ENCODE measurements around the gene ALPP. TPM values are rescaled to one million over a fixed set of nuclear protein-coding genes. Genes with fewer than 3 reads are reported as not detected.

The ALPP gene
- polyA plus RNA-seq, 1 experiment: not detected

DNA sequence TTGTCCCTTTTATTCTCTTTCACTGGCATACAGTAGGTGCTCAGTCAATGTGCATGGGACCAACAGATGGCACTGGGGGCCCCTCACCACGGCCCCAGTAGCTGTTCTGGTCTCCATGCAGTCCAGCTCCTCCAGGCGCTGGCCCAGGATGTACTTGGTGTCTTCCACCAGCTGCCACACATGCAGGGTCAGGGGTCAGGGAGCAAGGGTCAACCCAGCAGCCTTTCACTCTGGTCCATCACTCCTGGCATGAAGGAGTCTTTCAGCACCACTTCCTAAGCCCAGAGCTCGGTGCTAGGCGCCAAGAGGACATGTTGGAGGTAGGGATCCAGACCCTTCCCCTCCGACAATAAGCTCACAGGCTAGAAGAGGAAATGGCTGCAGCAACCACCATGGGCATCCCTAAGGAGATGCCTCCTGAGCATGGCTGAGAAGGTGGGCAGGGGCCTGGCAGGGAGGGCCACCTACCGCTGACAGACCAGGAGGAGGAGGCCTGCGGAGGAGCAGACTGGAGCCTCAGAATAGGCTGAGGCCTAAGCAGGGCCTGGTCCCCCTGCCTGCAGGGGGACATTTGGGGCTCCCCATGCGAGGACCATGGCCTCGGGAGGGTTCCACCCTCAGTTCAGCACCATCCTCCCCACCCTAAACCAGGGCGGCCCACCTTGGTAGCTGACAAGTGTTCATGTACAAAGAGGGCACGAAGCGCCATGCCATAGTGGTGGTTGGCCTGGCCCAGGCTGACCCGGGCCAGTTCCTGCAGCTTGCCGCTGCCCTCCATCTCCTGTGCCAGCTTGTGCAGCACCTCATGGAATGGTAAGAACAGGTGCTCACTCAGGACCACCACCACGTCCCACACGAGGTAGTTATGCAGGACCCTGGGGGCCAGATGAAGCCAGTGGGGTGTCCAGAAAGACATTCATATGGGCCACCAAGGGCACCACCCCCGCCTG, 38.2 kb downstream of the ALPP start:
- Histone ChIP-seq H3K27ac (ENCODE audit: low read depth, low read length) (no peak overlapping the region), H3K27me3 (ENCODE audit: control insufficient read depth, insufficient read depth, low read length) (peaks cover 49% of the 10 kb centered on the region), H3K9me3 (ENCODE audit: control insufficient read depth, insufficient read depth, low read length) (peaks cover 8% of the 10 kb centered on the region), H3K4me3 (ENCODE audit: low read depth, low read length) (no peak overlapping the region)
- no peak for DNase-seq (ENCODE audit: low read depth, low spot score)
- ChIA-PET CTCF (interaction anchor here (1.2 kb wide), 1 partner anchor 516 kb away, joined by 3 read pairs; no protein-coding TSS in a partner anchor), POLR2A (no interaction called here)
- TF ChIP-seq, protein P1, sequence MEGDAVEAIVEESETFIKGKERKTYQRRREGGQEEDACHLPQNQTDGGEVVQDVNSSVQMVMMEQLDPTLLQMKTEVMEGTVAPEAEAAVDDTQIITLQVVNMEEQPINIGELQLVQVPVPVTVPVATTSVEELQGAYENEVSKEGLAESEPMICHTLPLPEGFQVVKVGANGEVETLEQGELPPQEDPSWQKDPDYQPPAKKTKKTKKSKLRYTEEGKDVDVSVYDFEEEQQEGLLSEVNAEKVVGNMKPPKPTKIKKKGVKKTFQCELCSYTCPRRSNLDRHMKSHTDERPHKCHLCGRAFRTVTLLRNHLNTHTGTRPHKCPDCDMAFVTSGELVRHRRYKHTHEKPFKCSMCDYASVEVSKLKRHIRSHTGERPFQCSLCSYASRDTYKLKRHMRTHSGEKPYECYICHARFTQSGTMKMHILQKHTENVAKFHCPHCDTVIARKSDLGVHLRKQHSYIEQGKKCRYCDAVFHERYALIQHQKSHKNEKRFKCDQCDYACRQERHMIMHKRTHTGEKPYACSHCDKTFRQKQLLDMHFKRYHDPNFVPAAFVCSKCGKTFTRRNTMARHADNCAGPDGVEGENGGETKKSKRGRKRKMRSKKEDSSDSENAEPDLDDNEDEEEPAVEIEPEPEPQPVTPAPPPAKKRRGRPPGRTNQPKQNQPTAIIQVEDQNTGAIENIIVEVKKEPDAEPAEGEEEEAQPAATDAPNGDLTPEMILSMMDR (IDR thresholded peaks at IDR 0.05; ENCODE audit: low read depth, low read length): no peak

DNA sequence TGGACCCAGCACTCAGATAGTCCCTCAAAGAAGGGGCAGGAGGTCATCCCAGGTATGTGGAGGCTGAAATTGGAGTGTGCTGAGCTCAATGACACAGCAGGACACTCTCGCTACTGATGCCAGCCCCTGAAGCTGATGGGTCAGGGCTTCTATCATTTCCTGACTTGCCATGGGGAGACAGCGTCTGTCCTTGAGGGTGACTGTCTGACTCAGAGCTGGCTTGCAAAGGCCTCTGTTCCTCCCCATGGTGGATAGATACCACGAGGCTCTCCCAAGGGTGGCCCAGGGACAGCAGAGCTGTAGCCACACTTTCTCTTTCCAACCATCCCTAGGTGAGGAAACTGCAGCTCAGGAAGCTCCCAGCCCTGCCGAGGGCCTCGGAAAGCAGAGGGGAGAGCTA, 38.9 kb downstream of the ALPP start:
- CTCF ChIA-PET: no interaction called here
- H3K4me3 ChIP-seq (ENCODE audit: low read depth, low read length): no peak overlapping the region
- peaks cover 14% of the 10 kb centered on the region for H3K9me3 ChIP-seq (ENCODE audit: control insufficient read depth, insufficient read depth, low read length)
- peaks cover 56% of the 10 kb centered on the region for H3K27me3 ChIP-seq (ENCODE audit: control insufficient read depth, insufficient read depth, low read length)
- no peak overlapping the region for H3K27ac ChIP-seq (ENCODE audit: low read depth, low read length)
- TF ChIP-seq, protein P1 (IDR thresholded peaks at IDR 0.05; ENCODE audit: low read depth, low read length): no peak
- DNase-seq (ENCODE audit: low read depth, low spot score): no peak
- POLR2A ChIA-PET: no interaction called here

DNA sequence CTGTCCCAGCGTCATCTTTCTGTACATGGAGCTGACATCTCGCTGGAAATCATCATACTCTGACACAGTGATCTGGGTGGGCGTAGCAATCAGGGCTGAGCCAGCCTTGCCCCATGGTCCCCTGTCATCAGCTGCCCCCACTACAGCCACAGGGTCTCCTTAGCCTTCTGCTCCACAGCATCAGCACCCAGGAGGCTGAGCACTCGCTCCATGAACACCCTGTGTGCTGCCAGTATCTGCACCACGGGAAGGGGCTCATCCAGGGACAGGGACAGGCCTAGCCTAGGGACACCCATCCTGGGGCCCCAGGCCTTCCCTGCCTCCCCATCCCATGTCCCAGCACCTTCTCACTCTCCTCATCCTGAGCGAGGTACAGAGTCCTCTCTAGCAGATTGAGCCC, 39.5 kb downstream of the ALPP start:
- DNase-seq (ENCODE audit: low read depth, low spot score): no peak
- Histone ChIP-seq H3K27me3 (ENCODE audit: control insufficient read depth, insufficient read depth, low read length) (peaks cover 58% of the 10 kb centered on the region), H3K9me3 (ENCODE audit: control insufficient read depth, insufficient read depth, low read length) (peaks cover 14% of the 10 kb centered on the region), H3K27ac (ENCODE audit: low read depth, low read length) (no peak overlapping the region), H3K4me3 (ENCODE audit: low read depth, low read length) (no peak overlapping the region)
- TF ChIP-seq, protein P1 (IDR thresholded peaks at IDR 0.05; ENCODE audit: low read depth, low read length): no peak
- CTCF ChIA-PET: no interaction called here
- POLR2A ChIA-PET: no interaction called here

- Histone ChIP-seq H3K27ac (ENCODE audit: low read depth, low read length) (no peak overlapping the region), H3K9me3 (ENCODE audit: control insufficient read depth, insufficient read depth, low read length) (peaks cover 14% of the 10 kb centered on the region), H3K4me3 (ENCODE audit: low read depth, low read length) (peak overlapping the region; percentile 17; the same call in 1 of the 2 replicates), H3K27me3 (ENCODE audit: control insufficient read depth, insufficient read depth, low read length) (peaks cover 57% of the 10 kb centered on the region)
- ChIA-PET CTCF (no interaction called here), POLR2A (interaction anchor here (0.6 kb wide), 1 partner anchor 12 kb away, joined by 5 read pairs; no protein-coding TSS in a partner anchor)
- TF ChIP-seq, protein P1 (IDR thresholded peaks at IDR 0.05; ENCODE audit: low read depth, low read length): no peak
- no peak for DNase-seq (ENCODE audit: low read depth, low spot score)
Measured at GRCh38 chr2:232418466-232419244, 40.1 kb downstream of the ALPP start.
